Body of pancreas (tissue), 4 donors: ENCODE results near the gene FBRS. TPM values are rescaled to one million over a fixed set of nuclear protein-coding genes. Genes with fewer than 3 reads are reported as not detected.

ENCODE experiments used
- ATAC-seq: fragments of 150-250 bp; one replicate; pipeline ENCODE4 v1.9.1; 2016
- DNase-seq, 4 donors: peaks; one replicate each; pipeline ENCODE4 v3.0.0-alpha.2; 2019
- H3K27ac ChIP-seq, 4 donors: fragments of 200-600 bp; sonication (generic); 1 replicate in 3 of 4; 2 replicates in 1 of 4; pipeline versions ENCODE4 v1.5.1 to v1.6.1; 2016 to 2019; ENCODE audit warnings: mild to moderate bottlenecking in 1 of 4, mixed read lengths in 1 of 4, moderate library complexity in 1 of 4
- H3K27me3 ChIP-seq, 2 donors: fragments of 200-600 bp; sonication (generic); one replicate each; pipeline ENCODE4 v1.6.0; 2016; ENCODE audit warnings: mild to moderate bottlenecking in 1 of 2
- H3K36me3 ChIP-seq, 2 donors: fragments of 200-600 bp; sonication (generic); replicated peaks in 1 of 2; 2 replicates each; pipeline ENCODE4 v1.5.1; 2016; ENCODE audit warnings: low read depth in 2 of 2; ENCODE audit not compliant: insufficient read depth in 1 of 2
- H3K4me1 ChIP-seq: fragments of 200-600 bp; sonication (generic); one replicate; pipeline ENCODE4 v1.6.0; 2016
- H3K4me3 ChIP-seq, 2 donors: fragments of 200-600 bp; sonication (generic); 1 replicate in 1 of 2; 2 replicates in 1 of 2; pipeline ENCODE4 v1.5.1; 2016 to 2019
- H3K9me3 ChIP-seq, 3 donors: fragments of 200-600 bp; sonication (generic); 1 replicate in 2 of 3; 2 replicates in 1 of 3; pipeline ENCODE4 v1.5.1; 2016
- POLR2A ChIP-seq, 3 donors: fragments of 450-650 bp; IDR thresholded peaks; one replicate each; pipeline ENCODE4 v1.6.1; 2016; ENCODE audit warnings: antibody characterized with exemption in 3 of 3, mild to moderate bottlenecking in 2 of 3
- WGBS, 2 donors: methylation state at CpG; one replicate each; pipeline ENCODE4 v1.1.5; 2017; 5-methylcytosine and 5-hydroxymethylcytosine counted together
- intact Hi-C: fragments of 100-400 bp; cut with DNase I; formaldehyde crosslinking; loops from one replicate; pipeline ENCODE4 v1.15.1; 2023
- total RNA-seq, 2 donors: library from RNA; depleted of rRNA; stranded (reverse); fragments of >200 nt; gene quantifications; one replicate each; pipeline ENCODE4 v1.1.0, GENCODE V29; 2016
- TF ChIP-seq, protein P1 (sequence below), 7 experiments: fragments of 450-650 bp in 4 of 7; fragments of 200-600 bp in 3 of 7; sonication (generic) in 3 of 7; IDR thresholded peaks; one replicate each; pipeline ENCODE4 v1.5.1; 2016 to 2019; ENCODE audit warnings: antibody characterized with exemption in 7 of 7

FBRS gene
- total RNA-seq, 2 donors from 2014 or later: 20.8 to 76.8 TPM

DNA sequence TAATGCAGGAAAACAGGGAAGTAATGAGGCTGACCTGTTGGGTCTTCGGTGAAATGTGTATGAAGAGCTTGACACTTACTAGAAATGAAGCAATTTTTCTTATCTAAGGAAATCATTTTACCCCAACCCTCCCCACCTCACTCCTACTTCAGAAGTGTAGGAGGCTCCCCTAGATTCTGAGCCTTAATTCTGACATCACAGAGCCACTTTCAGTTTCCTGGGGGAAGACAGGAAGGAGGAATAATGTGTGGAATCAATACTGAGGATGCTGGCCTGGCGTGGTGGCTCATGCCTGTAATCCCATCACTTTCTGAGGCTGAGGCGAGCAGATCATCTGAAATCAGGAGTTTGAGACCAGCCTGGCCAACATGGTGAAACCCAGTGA is 20.3 kb downstream of the FBRS start:
- no peaks in the 10 kb centered on the region for H3K9me3 ChIP-seq

GRCh38 chr16:30680326-30680725 is 22.1 kb downstream of the FBRS start:
- TF ChIP-seq, protein P1, sequence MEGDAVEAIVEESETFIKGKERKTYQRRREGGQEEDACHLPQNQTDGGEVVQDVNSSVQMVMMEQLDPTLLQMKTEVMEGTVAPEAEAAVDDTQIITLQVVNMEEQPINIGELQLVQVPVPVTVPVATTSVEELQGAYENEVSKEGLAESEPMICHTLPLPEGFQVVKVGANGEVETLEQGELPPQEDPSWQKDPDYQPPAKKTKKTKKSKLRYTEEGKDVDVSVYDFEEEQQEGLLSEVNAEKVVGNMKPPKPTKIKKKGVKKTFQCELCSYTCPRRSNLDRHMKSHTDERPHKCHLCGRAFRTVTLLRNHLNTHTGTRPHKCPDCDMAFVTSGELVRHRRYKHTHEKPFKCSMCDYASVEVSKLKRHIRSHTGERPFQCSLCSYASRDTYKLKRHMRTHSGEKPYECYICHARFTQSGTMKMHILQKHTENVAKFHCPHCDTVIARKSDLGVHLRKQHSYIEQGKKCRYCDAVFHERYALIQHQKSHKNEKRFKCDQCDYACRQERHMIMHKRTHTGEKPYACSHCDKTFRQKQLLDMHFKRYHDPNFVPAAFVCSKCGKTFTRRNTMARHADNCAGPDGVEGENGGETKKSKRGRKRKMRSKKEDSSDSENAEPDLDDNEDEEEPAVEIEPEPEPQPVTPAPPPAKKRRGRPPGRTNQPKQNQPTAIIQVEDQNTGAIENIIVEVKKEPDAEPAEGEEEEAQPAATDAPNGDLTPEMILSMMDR (IDR thresholded peaks at IDR 0.05): no peak
- no peak for TF ChIP-seq POLR2A (IDR thresholded peaks at IDR 0.05)
- H3K4me1 ChIP-seq: no peaks in the 10 kb centered on the region
- no peaks in the 10 kb centered on the region for H3K27me3 ChIP-seq
- no peak overlapping the region for H3K4me3 ChIP-seq
- H3K9me3 ChIP-seq: no peaks in the 10 kb centered on the region
- DNase-seq (no peak), ATAC-seq (no peak)
- intact Hi-C loops: no loop called here
- 85 to 100% methylated on average over 3 of the region's 3 CpGs for WGBS, 2 donors
- H3K27ac ChIP-seq: no peak overlapping the region
- no peaks in the 10 kb centered on the region for H3K36me3 ChIP-seq

More for the DNA sequence above, 20.3 kb downstream of the FBRS start:
- Histone ChIP-seq H3K36me3 (no peaks in the 10 kb centered on the region), H3K4me1 (no peaks in the 10 kb centered on the region), H3K27ac (no peak overlapping the region), H3K27me3 (no peaks in the 10 kb centered on the region), H3K4me3 (no peak overlapping the region)
- no peak for DNase-seq
- intact Hi-C loops: no loop called here
- 59 to 74% methylated on average over 2 to 3 of the region's 3 CpGs for WGBS, 2 donors
- no peak for TF ChIP-seq POLR2A (IDR thresholded peaks at IDR 0.05)
- TF ChIP-seq, protein P1 (IDR thresholded peaks at IDR 0.05): no peak
- ATAC-seq: no peak

- ATAC-seq (no peak), DNase-seq (no peak)
- Histone ChIP-seq H3K4me1 (peaks cover under 1% of the 10 kb centered on the region), H3K9me3 (no peaks in the 10 kb centered on the region), H3K36me3 (no peaks in the 10 kb centered on the region), H3K4me3 (no peak overlapping the region), H3K27ac (no peak overlapping the region), H3K27me3 (no peaks in the 10 kb centered on the region)
- 50 to 68% methylated on average over 4 of the region's 4 CpGs for WGBS, 2 donors
- TF ChIP-seq, protein P1 (IDR thresholded peaks at IDR 0.05): no peak
- no peak for TF ChIP-seq POLR2A (IDR thresholded peaks at IDR 0.05)
- intact Hi-C loops: no loop called here
These were observed 30.5 kb downstream of the FBRS start for GRCh38 chr16:30688701-30689100.

- intact Hi-C loops: no loop called here
- Histone ChIP-seq H3K4me1 (peaks cover 5% of the 10 kb centered on the region), H3K27me3 (no peaks in the 10 kb centered on the region), H3K36me3 (no peaks in the 10 kb centered on the region), H3K9me3 (no peaks in the 10 kb centered on the region), H3K27ac (no peak overlapping the region), H3K4me3 (no peak overlapping the region)
- WGBS, 2 donors: 59 to 68% methylated on average over 4 of the region's 4 CpGs
- TF ChIP-seq POLR2A (IDR thresholded peaks at IDR 0.05): no peak
- TF ChIP-seq, protein P1 (IDR thresholded peaks at IDR 0.05): no peak
- ATAC-seq (no peak), DNase-seq (no peak)
These were observed 33.7 kb downstream of the FBRS start for GRCh38 chr16:30691907-30692306.

- H3K9me3 ChIP-seq: no peaks in the 10 kb centered on the region
- no peak overlapping the region for H3K4me3 ChIP-seq
- ATAC-seq (no peak), DNase-seq (no peak)
- WGBS, 2 donors: 75 to 76% methylated on average over 10 of the region's 10 CpGs
- H3K27me3 ChIP-seq: no peaks in the 10 kb centered on the region
- intact Hi-C loops: no loop called here
- H3K27ac ChIP-seq: no peak overlapping the region
- peaks cover 10% of the 10 kb centered on the region for H3K4me1 ChIP-seq
- H3K36me3 ChIP-seq: no peaks in the 10 kb centered on the region
- TF ChIP-seq POLR2A (IDR thresholded peaks at IDR 0.05): no peak
- TF ChIP-seq, protein P1 (IDR thresholded peaks at IDR 0.05): no peak
These were observed 34.3 kb downstream of the FBRS start for GRCh38 chr16:30692396-30693064.
